Nucleus accumbens (tissue), 56 donors: ENCODE measurements around the gene GAL3ST1.
"Not testable (repeated sequence)": the region's sequence is repeated elsewhere in the genome, so short reads cannot be mapped to it uniquely, and the experiment has no call there.

Source experiments
- DNase-seq, 56 donors: peaks; one replicate each; lab custom pipeline; 2025; lab: John Stamatoyannopoulos, UW

GAL3ST1 gene

DNA sequence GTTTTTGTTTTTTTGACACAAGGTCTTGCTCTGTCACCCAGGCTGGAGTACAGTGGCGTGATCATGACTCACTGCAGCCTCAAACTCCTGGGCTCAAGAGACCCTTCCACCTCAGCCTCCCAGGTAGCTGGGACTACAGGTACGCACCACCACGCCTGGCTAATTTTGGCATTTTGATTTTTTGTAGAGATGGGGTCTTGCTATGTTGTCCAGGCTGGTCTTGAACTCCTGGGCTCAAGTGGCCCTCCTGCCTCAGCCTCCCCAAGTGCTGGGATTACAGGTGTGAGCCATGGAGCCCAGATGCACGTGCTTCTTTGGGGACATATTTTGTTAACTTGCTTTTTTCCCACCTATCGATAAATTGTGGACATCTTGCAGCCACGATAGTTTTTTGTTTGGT lies 7.2 kb downstream of the GAL3ST1 start:
- not testable (repeated sequence) for DNase-seq

DNA sequence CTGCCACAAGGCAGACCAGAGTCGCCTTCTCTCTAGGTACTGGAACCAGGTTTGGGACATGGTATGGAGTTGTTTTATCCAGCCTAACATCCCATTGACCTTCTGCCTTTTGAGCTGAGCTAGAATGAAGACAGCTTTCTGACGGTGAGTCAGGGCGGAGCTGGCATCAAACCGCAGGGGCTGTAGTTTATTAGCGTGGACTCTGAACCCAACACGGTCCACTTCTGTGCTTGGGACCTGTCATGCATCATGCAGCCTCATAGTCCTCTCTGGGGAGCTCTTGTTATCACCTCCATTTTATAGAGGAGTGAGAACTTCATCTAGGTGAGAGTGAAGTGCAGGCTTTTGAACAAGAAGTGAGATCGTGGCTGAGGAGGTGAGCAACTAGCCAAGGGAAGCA lies 8.3 kb downstream of the GAL3ST1 start:
- no peak for DNase-seq

DNA sequence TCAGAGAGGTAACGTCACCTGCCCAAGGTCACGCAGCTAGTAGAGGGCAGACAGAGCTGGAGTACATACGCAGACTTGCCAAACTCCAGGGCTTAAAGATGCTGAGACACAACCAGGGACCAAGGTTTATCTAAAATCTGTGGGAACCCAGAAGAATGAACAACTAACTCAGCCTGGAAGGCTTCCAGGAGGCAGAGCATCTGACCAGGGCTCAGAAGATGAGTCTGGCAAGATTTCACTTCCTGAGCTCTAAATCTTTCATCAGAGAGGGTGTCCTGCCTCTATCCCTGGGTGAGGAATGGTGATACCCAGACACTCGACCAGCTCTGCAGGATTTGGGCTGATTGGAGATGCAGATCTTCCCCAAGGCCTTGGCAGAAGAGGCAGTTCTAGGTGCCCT lies 9.1 kb downstream of the GAL3ST1 start:
- peak in 1 of 56 donors; percentile 22 for DNase-seq

DNA sequence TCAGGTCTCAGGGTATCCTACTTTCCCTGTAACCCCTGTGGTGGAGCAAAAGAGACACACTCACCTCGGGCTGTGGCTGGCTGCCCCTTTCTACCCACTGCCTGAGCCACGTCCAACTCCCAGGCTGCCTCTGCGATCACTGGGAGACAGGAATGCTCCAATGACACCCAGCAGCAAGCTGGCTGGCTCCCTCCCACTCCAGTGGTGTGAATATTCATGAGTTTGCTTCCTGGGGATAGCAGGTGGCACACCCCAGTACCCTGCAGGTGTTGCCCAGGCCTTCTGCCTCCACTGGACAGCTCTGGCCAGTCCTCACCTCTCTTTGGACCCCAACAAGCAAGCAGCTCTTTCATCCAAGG lies 9.7 kb downstream of the GAL3ST1 start:
- peak in 10 of 56 donors; percentile 5 to 32 (median 14) for DNase-seq

DNA sequence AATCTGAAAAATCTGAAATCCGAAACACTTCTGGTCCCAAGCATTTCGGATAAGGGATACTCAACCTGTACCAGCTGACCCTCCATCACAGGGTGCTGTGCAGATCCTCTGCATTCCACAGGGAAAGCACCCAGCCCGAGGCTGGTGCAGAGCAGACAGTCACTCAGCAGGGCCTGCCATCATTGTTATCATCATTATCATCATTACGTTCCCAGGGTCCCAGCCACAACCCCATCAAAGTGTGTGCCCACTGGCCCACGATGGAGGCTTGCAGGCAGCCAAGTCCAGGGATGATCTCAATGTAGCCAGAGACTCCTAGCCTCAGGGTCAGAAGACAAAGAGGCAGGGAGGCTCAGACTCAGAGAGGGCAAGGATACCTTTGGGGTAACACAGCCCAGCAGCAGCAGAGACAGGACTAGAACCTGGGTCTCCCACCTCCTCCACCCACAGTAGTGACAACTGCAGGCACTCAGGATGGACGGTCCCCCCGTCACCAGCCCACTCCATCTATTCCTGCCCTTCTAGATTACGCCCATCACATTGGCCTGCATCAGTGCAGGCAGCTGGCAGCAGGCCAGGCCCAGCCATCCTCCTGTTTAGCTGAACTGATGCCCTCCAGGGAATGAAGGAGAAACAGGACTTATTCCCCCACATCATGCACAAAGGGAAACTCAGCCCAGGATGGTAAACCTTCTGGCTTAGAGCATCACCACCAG lies 10.3 kb downstream of the GAL3ST1 start:
- DNase-seq, result peak in 7 of 56 donors; percentile 8 to 31 (median 24)

DNA sequence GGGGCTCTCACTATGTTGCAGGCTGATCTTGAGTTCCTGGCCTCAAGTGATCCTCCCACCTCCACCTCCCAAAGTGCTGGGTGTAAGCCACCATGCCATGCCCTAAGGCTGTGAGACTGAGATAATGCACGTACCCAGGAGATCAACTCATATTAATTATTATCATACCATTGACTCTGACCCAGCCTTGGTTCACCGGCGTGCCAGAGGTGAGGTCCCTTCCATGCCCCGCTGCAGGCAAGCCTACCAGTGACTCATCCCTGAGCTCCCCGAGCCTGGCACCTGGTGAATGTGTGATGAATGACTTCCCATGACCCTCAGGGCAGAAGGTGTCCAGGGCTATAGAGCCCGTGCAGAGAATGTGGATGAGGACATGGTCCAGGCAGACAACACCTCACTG lies 12.1 kb downstream of the GAL3ST1 start:
- no peak for DNase-seq

DNA sequence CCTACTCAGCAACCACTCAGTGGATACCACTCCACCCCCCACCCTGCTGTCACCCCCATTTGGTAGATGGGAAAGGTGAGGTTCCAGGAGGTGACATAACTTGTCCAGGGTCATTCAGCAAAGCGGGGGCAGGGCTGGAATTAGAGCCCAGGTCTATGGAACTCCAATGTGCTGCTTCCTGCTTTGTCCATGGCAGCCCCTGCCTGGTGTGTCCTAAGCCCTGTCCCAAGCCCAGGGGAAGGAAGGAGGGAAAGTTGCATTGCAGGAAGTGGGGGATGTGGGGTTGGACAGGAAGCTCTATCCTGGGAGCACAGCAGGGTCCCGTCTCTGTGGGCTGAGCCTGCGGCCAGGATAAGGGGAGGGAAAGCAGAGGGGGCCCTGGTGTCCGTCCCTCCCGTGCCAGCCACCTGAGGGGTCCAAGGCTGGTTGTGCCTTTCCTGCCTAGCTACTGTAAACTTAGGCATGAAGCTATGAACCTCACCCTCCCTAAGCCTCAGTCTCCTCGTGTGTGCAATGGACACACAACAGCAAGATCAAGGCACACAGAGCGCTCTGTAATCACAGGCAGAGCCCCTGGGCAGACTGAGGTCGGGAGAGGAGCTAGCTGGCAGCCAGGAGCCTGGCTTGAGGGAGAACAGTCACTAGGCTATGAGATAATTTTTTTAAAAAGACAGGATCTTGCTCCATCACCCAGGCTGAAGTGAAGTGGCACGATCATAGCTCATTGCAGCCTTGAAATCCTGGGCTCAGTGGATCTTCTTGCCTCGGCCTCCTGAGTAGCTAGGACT lies 12.9 kb downstream of the GAL3ST1 start:
- DNase-seq, result no peak

DNA sequence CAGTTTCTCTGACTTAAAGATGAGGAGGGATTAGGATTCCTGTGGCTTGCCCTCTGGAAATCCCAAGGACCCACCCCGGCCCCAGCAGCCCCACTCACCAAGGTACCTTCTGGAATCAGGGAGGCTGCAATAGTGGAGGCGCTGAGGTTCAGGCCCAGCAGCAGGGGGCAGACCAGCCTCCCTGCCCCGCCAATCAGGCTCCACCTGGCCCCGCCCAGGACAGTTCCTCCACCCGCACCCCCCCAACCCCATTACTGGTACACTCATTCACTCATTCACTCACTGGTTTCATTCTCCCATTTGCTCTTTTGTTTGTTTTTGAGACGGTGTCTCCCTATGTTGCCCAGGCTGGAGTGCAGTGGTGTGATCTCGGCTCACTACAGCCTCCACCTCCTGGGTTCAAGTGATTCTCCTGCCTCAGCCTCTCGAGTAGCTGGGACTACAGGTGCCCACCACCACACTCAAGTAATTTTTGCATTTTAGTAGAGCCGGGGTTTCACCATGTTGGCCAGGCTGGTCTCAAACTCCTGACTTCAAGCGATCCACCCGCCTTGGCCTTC lies 13.7 kb downstream of the GAL3ST1 start:
- not testable (repeated sequence) for DNase-seq

DNA sequence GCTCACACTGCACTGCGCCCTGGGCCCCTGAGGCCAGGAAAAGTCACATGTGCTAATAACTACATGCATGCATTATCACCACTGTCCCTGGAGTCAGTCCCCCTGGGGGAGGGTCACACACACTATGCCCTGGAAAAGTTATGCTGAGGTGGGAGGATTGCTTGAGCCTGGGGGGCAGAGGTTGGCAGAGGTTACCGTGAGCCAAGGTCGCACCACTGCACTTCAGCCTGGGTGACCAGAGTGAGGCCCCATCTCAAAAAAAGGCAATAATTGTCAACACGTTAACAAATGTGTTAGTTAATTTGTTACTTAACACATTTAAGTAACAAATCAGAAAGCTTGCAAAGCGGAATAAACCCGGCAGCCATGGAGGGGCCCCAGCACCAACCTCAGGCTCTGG lies 14.6 kb downstream of the GAL3ST1 start:
- DNase-seq, result no peak

DNA sequence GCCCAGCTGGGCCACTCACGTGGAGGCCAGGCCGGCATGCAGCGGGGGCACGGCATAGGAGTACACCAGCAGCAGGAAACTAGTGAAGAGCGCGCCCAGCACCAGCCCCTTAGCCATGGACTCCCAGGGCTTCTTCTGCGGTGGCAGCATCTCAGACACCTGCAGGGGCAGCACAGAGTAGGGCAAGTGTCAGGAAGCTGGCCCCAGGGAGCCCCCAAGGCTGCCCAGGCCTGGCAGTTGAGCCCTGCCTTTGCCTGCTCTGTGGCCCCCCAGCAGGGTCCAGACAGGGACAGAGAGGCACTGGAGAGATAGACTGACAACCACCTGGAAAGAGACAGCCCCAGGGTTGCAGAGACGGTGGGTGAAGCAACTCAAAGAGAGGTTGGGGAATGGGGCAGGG lies 17.2 kb downstream of the GAL3ST1 start:
- no peak for DNase-seq

DNA sequence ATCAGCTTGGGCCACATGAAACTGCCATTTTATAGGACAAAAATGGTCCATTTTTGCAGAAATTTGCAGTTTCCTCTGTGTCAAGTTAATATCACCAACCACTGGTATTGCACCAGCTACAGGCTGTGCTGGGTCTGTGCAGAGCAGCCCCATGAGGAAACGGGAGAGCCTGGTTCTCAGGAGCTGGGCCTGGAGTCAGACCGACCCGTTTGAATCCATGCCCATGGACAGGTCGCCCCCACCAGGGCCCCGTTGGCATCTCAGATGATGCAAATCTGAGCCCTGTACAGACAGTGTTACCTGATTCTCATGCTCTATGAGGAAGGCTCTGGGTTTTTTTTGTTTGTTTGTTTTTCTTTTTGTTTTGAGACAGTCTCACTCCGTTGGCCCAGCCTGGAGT lies 18.1 kb downstream of the GAL3ST1 start:
- DNase-seq, result no peak

DNA sequence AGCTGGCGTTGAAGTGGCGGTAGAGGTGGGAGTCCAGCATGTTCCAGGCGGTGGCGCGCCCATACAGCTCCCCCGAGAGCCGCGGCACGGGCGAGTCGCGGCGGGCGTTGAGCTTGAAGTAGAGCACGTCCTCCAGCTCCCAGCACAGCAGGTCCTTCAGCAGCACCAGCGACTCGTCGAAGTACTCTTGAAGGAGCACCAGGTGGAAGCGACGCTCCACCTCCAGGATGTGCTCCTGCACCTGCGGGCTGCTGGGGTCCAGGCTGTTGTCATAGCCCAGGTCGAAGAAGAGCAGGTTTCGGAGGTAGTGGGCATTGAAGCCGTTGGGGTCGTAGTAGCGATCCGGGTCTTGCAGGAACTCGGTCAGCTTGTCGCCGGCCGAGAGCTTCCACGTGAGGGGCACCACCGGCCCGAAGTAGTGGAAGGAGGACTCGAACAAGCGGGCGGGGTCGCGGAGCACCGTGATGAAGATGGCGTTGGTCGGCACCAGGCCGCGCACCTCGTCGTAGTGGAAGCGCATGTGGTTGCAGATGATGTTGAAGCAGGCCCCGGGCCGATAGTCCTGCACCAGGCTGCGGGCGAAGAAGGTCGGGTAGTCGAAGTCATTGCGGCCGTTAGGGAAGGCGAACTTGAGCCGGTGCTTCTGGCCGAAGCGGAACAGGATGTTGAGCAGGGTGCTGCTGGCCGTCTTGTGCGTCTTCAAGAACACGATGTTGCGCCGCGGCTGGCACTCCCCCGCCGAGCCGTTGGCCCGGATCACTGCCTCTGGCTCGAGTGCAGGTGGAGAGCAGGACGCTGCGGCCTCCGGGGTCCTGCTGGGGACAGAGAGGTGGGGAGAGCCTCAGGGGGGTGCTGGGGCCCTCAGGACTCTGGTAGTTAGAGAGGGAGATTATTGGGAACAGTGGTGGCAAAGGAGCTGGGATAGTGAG lies 18.9 kb downstream of the GAL3ST1 start:
- no peak for DNase-seq

DNA sequence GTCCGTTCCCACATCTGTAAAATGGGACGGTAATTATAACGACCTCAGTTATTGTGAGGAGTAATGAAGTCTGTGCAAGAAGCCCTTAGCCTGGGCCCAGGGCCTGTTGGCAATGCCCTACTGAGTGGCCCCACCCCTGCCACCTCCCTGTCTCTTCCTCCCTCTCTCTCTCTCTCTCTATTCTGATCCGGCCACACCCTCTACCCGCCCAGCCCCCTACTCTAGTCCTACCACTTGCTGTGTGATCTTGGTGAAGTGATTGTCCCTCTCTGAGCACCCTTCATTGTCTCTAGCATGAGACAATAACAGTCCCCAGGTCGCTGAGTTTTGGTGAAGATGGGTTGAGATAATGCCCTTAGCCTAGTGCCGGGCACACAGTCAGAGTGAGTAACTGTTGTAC lies 20.5 kb downstream of the GAL3ST1 start:
- no peak for DNase-seq

DNA sequence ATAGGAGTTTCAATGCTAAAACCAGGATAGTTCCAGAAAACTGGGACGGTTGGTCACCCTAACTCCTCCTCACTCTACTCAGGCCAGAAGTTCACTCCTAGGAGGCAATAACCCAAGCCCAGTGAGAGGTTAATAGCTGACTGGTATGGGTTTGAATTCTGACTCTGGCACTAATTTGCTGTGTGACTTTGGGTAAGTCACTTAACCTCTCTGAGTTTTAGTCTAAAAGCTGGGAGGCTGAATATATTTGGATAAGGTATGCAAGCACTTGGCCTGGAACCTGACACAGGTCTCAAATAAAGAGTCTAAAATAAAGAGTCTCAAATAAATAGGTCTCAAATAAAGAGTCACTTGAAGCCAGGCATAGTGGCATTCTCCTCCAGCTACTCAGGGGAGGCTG lies 21.7 kb downstream of the GAL3ST1 start:
- DNase-seq, result no peak

DNA sequence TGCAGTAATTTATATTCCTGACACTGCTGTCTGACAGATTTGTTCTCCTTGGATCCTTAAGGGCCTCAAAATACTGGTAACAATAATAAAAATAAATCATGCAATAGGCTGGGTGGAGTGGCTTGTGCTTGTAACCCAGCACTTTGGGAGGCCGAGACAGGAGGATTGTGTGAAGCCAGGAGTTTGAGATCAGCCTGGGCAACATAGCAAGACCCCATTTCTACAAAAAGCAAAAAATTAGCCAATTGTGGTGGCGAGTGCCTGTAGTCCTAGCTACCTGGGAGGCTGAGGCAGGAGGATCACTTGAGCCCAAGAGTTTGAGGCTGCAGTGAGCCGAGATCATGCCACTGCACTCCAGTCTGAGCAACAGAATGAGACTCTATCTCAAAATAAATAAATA lies 22.7 kb downstream of the GAL3ST1 start:
- not testable (repeated sequence) for DNase-seq

DNA sequence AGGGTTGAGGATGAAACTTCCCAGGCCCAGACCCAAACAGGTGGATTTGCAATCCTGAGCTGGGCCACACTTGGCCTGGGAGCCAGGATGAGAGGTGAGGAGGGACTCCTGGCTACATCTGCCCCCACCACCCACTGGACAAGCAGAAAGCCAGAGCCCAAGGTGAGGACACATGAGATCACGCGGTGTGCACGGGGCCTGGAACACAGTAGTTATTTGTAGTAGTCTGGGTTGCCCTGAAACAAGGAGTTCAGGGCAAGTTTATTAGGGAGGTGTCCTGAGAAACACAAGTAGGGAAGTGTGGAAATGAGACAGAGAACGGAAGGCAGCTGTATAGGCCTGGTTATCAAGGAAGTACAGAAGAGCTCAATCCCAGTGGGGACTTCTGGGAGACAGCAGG lies 27.3 kb downstream of the GAL3ST1 start:
- DNase-seq, result no peak

DNA sequence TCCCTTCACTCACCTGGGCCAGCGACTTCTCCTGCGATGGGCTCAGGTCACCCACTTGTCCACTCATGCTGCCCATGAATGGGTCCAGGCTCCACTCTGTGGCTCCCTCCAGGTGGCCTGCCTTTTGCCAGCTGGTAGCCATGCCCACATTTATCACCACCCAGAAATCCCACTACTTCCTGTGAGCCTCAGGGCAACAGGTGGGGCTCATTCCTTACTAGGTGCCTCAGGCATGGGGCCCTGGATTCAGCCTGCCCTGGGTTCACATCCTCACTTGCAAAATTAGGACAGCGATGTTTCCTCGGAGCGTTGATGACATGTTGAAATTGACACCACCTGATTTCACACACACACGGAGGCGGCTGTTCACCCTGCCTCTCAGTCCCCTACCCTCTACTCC lies 27.8 kb downstream of the GAL3ST1 start, which contains the start of gene SEC14L6:
Gene SEC14L6 (minus strand): TSS at position 126 of the 400 bp plus-strand sequence. CDS start 59 bp downstream, at position 67.
- no peak for DNase-seq

DNA sequence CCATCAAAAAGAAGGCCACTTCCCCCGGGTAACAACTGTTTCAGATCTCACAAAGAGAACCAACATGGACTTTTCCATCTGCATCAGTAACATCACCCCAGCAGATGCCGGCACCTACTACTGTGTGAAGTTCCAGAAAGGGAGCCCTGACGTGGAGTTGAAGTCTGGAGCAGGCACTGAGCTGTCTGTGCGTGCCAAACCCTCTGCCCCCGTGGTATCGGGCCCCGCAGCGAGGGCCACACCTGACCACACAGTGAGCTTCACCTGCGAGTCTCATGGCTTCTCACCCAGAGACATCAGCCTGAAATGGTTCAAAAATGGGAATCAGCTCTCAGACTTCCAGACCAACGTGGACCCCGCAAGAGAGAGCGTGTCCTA lies 31.7 kb downstream of the GAL3ST1 start:
- DNase-seq, result no peak

DNA sequence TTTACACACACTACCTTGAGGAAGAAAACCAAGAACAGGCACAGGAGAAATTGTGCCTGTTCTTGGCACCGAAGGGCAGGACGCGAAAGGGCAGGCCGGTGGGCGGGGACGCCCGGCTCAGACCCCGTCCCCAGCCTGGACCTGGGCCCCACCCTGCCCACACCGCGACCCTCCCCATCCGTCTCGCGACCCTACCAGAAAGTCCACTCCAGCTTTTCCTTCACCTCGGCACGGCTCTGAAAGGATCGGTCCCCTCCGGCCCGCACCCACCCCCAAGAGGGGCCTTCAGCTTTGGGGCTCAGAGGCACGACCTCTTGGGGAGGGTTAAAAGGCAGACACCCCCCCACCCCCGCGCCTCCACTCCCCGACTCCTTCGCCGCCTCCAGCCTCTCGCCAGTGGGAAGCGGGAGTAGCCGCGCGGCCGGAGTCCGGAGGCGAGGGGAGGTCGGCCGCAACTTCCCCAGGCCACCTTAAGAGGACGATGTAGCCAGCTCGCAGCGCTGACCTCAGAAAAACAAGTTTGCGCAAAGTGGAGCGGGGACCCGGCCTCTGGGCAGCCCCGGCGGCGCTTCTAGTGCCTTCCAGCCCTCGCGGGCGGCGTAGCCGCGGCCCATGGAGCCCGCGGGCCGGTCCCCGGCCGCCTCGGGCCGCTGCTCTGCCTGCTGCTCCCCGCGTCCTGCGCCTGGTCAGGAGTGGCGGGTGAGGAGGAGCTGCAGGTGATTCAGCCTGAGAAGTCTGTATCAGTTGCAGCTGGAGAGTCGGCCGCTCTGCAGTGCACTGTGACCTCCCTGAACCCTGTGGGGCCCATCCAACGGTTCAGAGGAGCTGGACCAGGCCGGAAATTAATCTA lies 32.3 kb downstream of the GAL3ST1 start:
- peak in 4 of 56 donors; percentile 2 to 29 (median 16) for DNase-seq

DNA sequence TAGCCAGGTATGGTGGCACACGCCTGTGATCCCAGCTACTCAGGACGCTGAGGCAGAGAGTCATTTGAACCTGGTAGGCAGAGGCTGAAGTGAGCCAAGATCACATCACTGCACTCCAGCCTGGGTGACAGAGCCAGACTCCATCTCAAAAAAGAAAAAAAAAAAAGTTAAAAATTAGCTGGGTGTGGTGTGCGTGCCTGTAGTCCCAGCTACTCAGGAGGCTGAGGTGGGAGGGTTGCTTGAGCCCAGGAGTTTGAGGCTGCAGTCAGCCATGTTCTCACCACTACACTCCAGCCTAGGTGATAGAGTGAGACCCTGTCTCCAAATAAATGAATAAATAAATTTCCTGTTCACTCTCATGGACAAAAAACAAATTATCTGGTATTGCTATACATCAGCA lies 33.0 kb downstream of the GAL3ST1 start:
- DNase-seq, result not testable (repeated sequence)
